Uterus (tissue), 4 donors: ENCODE measurements around the gene SEMA3B. TPM values are rescaled to one million over a fixed set of nuclear protein-coding genes. Genes with fewer than 3 reads are reported as not detected.

Source experiments
- DNase-seq, 2 donors: peaks; one replicate each; pipeline ENCODE4 v3.0.0-alpha.2; 2019 to 2020
- H3K27ac ChIP-seq, 2 donors: fragments of 200-600 bp; sonication (generic); 1 replicate in 1 of 2; 2 replicates in 1 of 2; pipeline ENCODE4 v1.5.1; 2016 to 2018
- H3K27me3 ChIP-seq, 2 donors: fragments of 200-600 bp; sonication (generic); one replicate each; pipeline ENCODE4 v1.5.1; 2018 to 2019; ENCODE audit warnings: control low read depth in 1 of 2
- H3K36me3 ChIP-seq, 2 donors: fragments of 200-600 bp; sonication (generic); one replicate each; pipeline ENCODE4 v1.5.1; 2019; ENCODE audit warnings: control low read depth in 1 of 2
- H3K4me1 ChIP-seq, 2 donors: fragments of 200-600 bp; sonication (generic); one replicate each; pipeline ENCODE4 v1.5.1; 2018 to 2019; ENCODE audit warnings: control low read depth in 1 of 2
- H3K4me3 ChIP-seq, 2 donors: fragments of 200-600 bp; sonication (generic); 1 replicate in 1 of 2; 2 replicates in 1 of 2; pipeline ENCODE4 v1.5.1; 2018 to 2019; ENCODE audit warnings: mild to moderate bottlenecking in 1 of 2
- H3K9me3 ChIP-seq, 2 donors: fragments of 200-600 bp; sonication (generic); one replicate each; pipeline ENCODE4 v1.5.1; 2019; ENCODE audit warnings: control low read depth in 1 of 2
- POLR2A ChIP-seq, 2 donors: fragments of 450-650 bp; IDR thresholded peaks; one replicate each; pipeline ENCODE4 v1.6.1; 2016; ENCODE audit warnings: antibody characterized with exemption in 2 of 2, mild to moderate bottlenecking in 1 of 2, moderate library complexity in 1 of 2
- intact Hi-C: fragments of 100-400 bp; cut with DNase I; formaldehyde crosslinking; loops from one replicate; pipeline ENCODE4 v1.15.1; 2023; ENCODE audit warnings: low total_unique reads
- total RNA-seq, 4 donors: library from RNA; depleted of rRNA in 3 of 4; stranded (reverse); fragments of >200 nt in 3 of 4; gene quantifications; one replicate each; pipeline versions ENCODE4 v1.1.0 to v1.2.4, GENCODE V29; 2014 to 2023
- TF ChIP-seq, protein P1 (sequence below), 4 experiments: fragments of 200-600 bp in 2 of 4; fragments of 450-650 bp in 2 of 4; sonication (generic) in 2 of 4; IDR thresholded peaks; one replicate each; pipeline ENCODE4 v1.5.1; 2016 to 2019; ENCODE audit warnings: antibody characterized with exemption in 4 of 4, mild to moderate bottlenecking in 2 of 4, moderate library complexity in 1 of 4
- donor health status: DM: yes; HTN: yes; CAD: no.

Gene SEMA3B
- total RNA-seq, 4 donors from 2014 or later, result 24.1 to 113 (median 77.2) TPM

DNA sequence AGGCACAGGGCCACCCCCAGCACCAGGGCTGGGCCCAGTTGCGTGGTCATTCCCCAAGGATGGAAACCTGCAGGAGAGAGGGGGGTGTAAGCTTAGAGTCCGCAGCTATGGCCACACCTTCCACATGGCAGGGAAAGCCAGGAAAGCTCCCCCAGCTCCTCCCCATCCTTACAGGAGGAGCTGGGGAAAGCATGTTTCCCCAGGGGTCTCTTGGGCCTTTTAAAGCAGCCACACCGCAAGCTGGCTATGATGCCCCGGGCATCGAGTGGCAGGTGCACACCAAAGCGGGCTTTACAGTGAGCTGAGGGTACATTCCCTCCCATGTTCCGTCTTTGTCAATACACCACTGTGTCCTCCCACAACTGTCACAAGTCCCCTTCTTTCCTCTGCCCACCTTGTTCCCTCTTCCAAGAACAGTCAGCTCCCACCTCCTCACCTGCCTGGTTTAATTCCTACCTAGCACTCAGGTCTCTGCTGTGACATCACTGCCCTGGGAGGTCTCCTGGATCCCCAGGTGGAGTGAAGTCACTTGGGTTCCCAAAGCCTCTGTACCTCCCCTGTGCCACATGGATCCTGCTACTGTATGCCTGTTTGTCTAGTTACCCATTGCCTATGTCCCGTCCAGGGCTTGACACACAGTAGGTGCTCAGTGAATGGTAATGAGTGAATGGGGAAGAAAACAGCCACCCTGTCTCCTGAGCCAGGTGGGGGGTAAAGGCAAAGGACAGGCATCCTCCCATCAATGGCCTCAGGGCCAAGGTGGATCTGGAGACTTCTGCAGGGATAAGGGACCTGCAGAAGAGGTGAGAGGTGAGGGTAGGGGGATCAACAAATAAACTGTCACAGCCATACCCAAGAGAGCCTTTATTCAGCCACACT, 26.8 kb downstream of the SEMA3B start:
- Histone ChIP-seq H3K4me3 (no peak overlapping the region), H3K36me3 (no peaks in the 10 kb centered on the region), H3K27ac (no peak overlapping the region), H3K4me1 (peaks cover 0 to 16% of the 10 kb centered on the region in 2 donors), H3K9me3 (no peaks in the 10 kb centered on the region), H3K27me3 (no peaks in the 10 kb centered on the region)
- intact Hi-C loops, result no loop called here
- DNase-seq, result no peak
- TF ChIP-seq, protein P1, sequence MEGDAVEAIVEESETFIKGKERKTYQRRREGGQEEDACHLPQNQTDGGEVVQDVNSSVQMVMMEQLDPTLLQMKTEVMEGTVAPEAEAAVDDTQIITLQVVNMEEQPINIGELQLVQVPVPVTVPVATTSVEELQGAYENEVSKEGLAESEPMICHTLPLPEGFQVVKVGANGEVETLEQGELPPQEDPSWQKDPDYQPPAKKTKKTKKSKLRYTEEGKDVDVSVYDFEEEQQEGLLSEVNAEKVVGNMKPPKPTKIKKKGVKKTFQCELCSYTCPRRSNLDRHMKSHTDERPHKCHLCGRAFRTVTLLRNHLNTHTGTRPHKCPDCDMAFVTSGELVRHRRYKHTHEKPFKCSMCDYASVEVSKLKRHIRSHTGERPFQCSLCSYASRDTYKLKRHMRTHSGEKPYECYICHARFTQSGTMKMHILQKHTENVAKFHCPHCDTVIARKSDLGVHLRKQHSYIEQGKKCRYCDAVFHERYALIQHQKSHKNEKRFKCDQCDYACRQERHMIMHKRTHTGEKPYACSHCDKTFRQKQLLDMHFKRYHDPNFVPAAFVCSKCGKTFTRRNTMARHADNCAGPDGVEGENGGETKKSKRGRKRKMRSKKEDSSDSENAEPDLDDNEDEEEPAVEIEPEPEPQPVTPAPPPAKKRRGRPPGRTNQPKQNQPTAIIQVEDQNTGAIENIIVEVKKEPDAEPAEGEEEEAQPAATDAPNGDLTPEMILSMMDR (IDR thresholded peaks at IDR 0.05), result no peak
- TF ChIP-seq POLR2A (IDR thresholded peaks at IDR 0.05), result no peak

DNA sequence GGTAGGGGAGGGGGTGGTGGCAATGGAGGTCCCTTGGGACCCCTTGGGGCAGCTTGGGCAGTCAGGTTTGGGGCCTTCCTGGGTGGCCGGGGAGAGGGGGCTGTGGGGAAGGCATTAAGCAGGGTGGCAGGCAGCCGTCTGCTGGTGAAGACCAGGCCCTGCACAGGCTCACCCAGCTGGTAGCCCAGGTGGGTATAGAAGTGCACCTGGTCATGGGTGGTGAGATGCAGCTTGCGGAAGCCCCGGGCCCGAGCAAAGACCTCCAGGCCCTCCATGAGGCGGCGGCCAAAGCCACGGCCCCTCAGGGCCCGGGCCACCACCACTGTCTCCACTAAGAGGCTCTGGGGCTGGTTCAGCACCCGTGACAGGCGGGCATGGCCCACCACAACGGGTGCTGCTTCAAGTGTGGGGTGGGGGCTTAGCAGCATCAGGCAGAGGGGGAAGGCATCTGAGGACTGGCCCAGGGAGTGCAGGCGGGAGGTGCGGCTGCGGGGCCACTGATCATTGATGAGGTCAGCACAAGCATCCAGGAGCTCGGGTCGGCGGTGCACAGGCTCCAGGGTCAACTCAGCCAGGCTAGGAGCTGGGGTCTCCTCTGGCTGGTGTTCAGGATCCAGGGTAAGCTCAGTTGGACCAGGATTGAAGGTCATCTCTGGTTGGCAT, 27.9 kb downstream of the SEMA3B start:
- no peaks in the 10 kb centered on the region for H3K36me3 ChIP-seq
- no peaks in the 10 kb centered on the region for H3K9me3 ChIP-seq
- no peak overlapping the region for H3K27ac ChIP-seq
- no peak overlapping the region for H3K4me3 ChIP-seq
- H3K4me1 ChIP-seq, result peaks cover 0 to 8% of the 10 kb centered on the region in 2 donors
- no peak for DNase-seq
- intact Hi-C loops, result no loop called here
- no peaks in the 10 kb centered on the region for H3K27me3 ChIP-seq
- TF ChIP-seq, protein P1 (IDR thresholded peaks at IDR 0.05), result no peak
- no peak for TF ChIP-seq POLR2A (IDR thresholded peaks at IDR 0.05)

DNA sequence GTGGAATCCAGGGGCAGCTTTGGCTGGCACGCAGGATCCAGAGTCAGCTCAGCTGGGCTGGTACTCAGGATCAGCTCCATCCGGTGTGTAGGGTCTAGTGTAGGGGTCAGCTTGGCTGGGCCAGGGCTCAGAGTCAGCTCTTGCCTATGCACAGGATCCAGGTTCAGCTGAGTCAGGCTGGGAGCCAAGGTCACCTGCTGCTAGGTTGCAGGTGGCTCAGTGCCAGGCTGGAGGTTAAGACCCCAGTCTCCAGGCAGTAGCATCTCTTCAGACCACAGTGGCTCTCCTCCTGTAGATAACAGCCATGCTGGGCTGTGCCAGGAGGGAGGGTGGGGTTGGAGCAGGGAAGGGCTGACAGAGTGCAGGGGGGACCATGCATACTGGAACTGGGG, 28.4 kb downstream of the SEMA3B start:
- H3K36me3 ChIP-seq, result no peaks in the 10 kb centered on the region
- no peak overlapping the region for H3K27ac ChIP-seq
- H3K9me3 ChIP-seq, result no peaks in the 10 kb centered on the region
- TF ChIP-seq, protein P1 (IDR thresholded peaks at IDR 0.05), result no peak
- no peak for TF ChIP-seq POLR2A (IDR thresholded peaks at IDR 0.05)
- peaks cover 0 to 8% of the 10 kb centered on the region in 2 donors for H3K4me1 ChIP-seq
- no peaks in the 10 kb centered on the region for H3K27me3 ChIP-seq
- peak in 1 of 2 donors; percentile 55 for DNase-seq
- no peak overlapping the region for H3K4me3 ChIP-seq
- intact Hi-C loops, result no loop called here

DNA sequence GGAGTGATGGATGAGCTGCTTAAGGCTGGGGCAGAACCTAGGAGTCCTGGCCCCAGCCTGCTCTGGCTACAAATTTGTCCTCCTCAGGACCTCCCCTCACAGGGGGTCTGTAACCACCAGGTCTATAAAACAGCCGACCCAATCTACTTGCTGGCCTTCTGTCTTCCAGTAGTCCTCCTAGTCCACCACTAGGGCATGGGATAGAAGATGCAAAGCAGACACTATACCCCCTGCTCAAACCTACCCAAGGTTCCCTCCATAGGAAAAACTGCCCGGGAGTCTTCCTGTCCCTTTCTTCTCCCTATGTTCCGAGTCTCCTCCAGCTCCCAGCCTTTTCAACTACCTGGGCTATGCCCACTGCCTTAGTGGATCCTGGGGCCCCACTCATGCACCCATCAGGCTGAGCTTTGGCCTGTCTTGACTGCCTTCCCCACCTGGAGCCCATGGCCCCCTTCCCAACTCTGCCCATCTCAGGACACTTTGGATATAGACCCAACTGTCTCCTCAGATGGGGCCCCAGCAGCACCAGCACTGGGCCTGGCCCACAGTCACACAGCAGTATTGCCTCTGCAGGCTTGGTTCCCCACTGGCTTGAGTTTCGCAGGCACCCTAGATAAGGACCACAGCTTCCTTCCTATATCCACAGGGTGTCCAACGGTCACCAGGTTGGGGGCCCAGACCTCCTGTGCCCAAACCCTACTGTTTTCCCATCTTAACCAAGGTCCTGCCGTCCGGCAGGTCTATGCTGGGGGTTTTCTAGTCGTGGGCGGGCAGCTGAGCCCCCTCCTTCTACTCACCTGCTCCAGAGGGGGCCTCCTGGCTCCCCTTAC, 29.2 kb downstream of the SEMA3B start:
- Histone ChIP-seq H3K9me3 (no peaks in the 10 kb centered on the region), H3K27me3 (no peaks in the 10 kb centered on the region), H3K36me3 (no peaks in the 10 kb centered on the region), H3K27ac (peak overlapping the region; percentile 87 to 92), H3K4me3 (peak overlapping the region; percentile 52 to 70), H3K4me1 (peaks cover 0 to 8% of the 10 kb centered on the region in 2 donors)
- no peak for TF ChIP-seq POLR2A (IDR thresholded peaks at IDR 0.05)
- TF ChIP-seq, protein P1 (IDR thresholded peaks at IDR 0.05), result no peak
- intact Hi-C loops, result no loop called here
- DNase-seq, result peak in 1 of 2 donors; percentile 31
